BE2C (cell line): ENCODE data around the gene CASZ1.

Experiments used
- DNase-seq: peaks from one replicate; pipeline ENCODE4 v3.0.0-alpha.2; 2020
- H3K27me3 ChIP-seq: fragments of 250-450 bp; sonication (Bioruptor Pico); 2 replicates; pipeline ENCODE4 v1.5.1; 2020; ENCODE audit warnings: mild to moderate bottlenecking
- H3K36me3 ChIP-seq: fragments of 250-450 bp; sonication (Bioruptor Pico); 2 replicates; pipeline ENCODE4 v1.5.1; 2020; ENCODE audit warnings: mild to moderate bottlenecking
- H3K4me1 ChIP-seq: fragments of 250-450 bp; sonication (Bioruptor Pico); 2 replicates; pipeline ENCODE4 v1.5.1; 2020
- H3K4me3 ChIP-seq: 2 replicates; pipeline ENCODE4 v1.5.1; 2011; ENCODE audit warnings: low read depth, low read length
- H3K9me3 ChIP-seq: fragments of 250-450 bp; sonication (Bioruptor Pico); 2 replicates; pipeline ENCODE4 v1.5.1; 2020
- CTCF ChIP-seq: IDR thresholded peaks from 2 replicates; pipeline ENCODE4 v1.5.1; 2012; ENCODE audit warnings: mild to moderate bottlenecking, low read depth, low read length

CASZ1 gene

GRCh38 chr1:10824821-10825540 is 28.5 kb upstream of the CASZ1 start:
- DNase-seq = peak; percentile 13
- H3K4me3 ChIP-seq = no peak overlapping the region
- H3K4me1 ChIP-seq = no peaks in the 10 kb centered on the region
- no peaks in the 10 kb centered on the region for H3K27me3 ChIP-seq
- H3K9me3 ChIP-seq = no peaks in the 10 kb centered on the region
- TF ChIP-seq CTCF = no peak
- no peaks in the 10 kb centered on the region for H3K36me3 ChIP-seq

GRCh38 chr1:10823000-10823401 is 26.6 kb upstream of the CASZ1 start:
- Histone ChIP-seq H3K27me3 (no peaks in the 10 kb centered on the region), H3K9me3 (no peaks in the 10 kb centered on the region), H3K36me3 (no peaks in the 10 kb centered on the region), H3K4me1 (no peaks in the 10 kb centered on the region), H3K4me3 (no peak overlapping the region)
- DNase-seq = no peak
- TF ChIP-seq CTCF = no peak

GRCh38 chr1:10821388-10821787 is 24.9 kb upstream of the CASZ1 start:
- Histone ChIP-seq H3K4me1 (no peaks in the 10 kb centered on the region), H3K36me3 (no peaks in the 10 kb centered on the region), H3K9me3 (no peaks in the 10 kb centered on the region), H3K27me3 (no peaks in the 10 kb centered on the region), H3K4me3 (no peak overlapping the region)
- no peak for DNase-seq
- TF ChIP-seq CTCF = no peak

- DNase-seq = no peak
- H3K4me3 ChIP-seq = no peak overlapping the region
- H3K9me3 ChIP-seq = no peaks in the 10 kb centered on the region
- no peaks in the 10 kb centered on the region for H3K27me3 ChIP-seq
- TF ChIP-seq CTCF = no peak
- no peaks in the 10 kb centered on the region for H3K4me1 ChIP-seq
- no peaks in the 10 kb centered on the region for H3K36me3 ChIP-seq
Observed at GRCh38 chr1:10820422-10820821, 24.0 kb upstream of the CASZ1 start.

GRCh38 chr1:10819198-10819901 is 22.9 kb upstream of the CASZ1 start:
- no peaks in the 10 kb centered on the region for H3K36me3 ChIP-seq
- TF ChIP-seq CTCF = no peak
- no peak overlapping the region for H3K4me3 ChIP-seq
- H3K9me3 ChIP-seq = no peaks in the 10 kb centered on the region
- no peak for DNase-seq
- no peaks in the 10 kb centered on the region for H3K27me3 ChIP-seq
- H3K4me1 ChIP-seq = no peaks in the 10 kb centered on the region
